ENCODE data around the gene TRIM34. TPM values are rescaled to one million over a fixed set of nuclear protein-coding genes. Genes with fewer than 3 reads are reported as not detected.

Gene TRIM34
- total RNA-seq, 1 donor from 2014 or later = 4.6 TPM

DNA sequence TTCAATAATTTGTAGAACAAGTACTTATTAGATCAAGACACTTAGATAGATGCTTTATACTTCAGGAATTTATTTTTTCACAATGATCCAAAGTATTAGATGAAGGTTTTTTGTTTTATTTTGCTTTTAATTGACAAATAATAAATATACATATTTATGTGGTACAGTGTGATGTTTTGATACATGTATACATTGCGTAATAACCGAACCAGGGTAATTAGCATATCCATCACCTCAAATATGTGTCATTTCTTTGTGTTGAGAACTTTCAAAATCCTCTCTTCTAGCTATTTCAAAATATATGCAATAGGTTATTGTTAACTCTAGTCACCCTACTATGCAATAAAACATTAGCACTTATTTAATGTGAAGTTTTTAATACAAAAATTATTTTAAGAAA is 38.7 kb downstream of the TRIM34 start:
- H3K36me3 Mint-ChIP-seq (ENCODE audit: unreplicated experiment) = peaks cover 49% of the 10 kb centered on the region
- TF ChIP-seq, protein P1, sequence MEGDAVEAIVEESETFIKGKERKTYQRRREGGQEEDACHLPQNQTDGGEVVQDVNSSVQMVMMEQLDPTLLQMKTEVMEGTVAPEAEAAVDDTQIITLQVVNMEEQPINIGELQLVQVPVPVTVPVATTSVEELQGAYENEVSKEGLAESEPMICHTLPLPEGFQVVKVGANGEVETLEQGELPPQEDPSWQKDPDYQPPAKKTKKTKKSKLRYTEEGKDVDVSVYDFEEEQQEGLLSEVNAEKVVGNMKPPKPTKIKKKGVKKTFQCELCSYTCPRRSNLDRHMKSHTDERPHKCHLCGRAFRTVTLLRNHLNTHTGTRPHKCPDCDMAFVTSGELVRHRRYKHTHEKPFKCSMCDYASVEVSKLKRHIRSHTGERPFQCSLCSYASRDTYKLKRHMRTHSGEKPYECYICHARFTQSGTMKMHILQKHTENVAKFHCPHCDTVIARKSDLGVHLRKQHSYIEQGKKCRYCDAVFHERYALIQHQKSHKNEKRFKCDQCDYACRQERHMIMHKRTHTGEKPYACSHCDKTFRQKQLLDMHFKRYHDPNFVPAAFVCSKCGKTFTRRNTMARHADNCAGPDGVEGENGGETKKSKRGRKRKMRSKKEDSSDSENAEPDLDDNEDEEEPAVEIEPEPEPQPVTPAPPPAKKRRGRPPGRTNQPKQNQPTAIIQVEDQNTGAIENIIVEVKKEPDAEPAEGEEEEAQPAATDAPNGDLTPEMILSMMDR (IDR thresholded peaks at IDR 0.05) = no peak
- H3K9me3 Mint-ChIP-seq (ENCODE audit: unreplicated experiment) = no peaks in the 10 kb centered on the region
- H3K4me3 Mint-ChIP-seq (ENCODE audit: unreplicated experiment) = no peak overlapping the region
- no peak overlapping the region for H3K27ac Mint-ChIP-seq (ENCODE audit: unreplicated experiment)
- no peaks in the 10 kb centered on the region for H3K27me3 Mint-ChIP-seq (ENCODE audit: unreplicated experiment)
- H3K4me1 Mint-ChIP-seq (ENCODE audit: unreplicated experiment) = peaks cover 10% of the 10 kb centered on the region
- no peak for DNase-seq (ENCODE audit: extremely low spot score, unreplicated experiment)

DNA sequence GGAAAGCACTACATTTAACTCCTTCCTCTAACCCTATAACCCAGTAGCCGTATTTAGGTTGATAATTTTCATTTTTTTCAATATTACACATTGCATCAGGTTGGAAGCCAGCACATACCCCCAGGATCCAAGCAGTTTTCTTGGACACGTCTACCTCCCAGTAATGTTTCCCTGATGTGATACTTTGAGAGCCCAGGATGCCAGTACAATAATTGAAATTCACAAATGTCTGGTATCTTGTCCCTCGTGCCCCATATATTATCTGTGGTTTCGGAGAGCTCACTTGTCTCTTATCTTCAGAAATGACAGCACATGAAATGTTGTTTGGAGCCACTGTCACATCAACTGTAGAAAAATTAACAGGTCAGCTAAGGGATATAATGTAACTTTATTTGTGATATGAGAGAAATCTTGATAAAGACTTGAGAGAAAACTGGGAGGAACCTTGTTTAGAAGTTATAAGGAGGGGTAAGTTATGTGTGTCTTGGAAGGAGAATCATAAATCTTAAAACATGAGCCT is 40.3 kb downstream of the TRIM34 start:
- Mint-ChIP-seq H3K27me3 (ENCODE audit: unreplicated experiment) (no peaks in the 10 kb centered on the region), H3K4me3 (ENCODE audit: unreplicated experiment) (no peak overlapping the region), H3K36me3 (ENCODE audit: unreplicated experiment) (peaks cover 57% of the 10 kb centered on the region), H3K9me3 (ENCODE audit: unreplicated experiment) (no peaks in the 10 kb centered on the region), H3K27ac (ENCODE audit: unreplicated experiment) (no peak overlapping the region), H3K4me1 (ENCODE audit: unreplicated experiment) (peaks cover 10% of the 10 kb centered on the region)
- TF ChIP-seq, protein P1 (IDR thresholded peaks at IDR 0.05) = no peak
- no peak for DNase-seq (ENCODE audit: extremely low spot score, unreplicated experiment)

DNA sequence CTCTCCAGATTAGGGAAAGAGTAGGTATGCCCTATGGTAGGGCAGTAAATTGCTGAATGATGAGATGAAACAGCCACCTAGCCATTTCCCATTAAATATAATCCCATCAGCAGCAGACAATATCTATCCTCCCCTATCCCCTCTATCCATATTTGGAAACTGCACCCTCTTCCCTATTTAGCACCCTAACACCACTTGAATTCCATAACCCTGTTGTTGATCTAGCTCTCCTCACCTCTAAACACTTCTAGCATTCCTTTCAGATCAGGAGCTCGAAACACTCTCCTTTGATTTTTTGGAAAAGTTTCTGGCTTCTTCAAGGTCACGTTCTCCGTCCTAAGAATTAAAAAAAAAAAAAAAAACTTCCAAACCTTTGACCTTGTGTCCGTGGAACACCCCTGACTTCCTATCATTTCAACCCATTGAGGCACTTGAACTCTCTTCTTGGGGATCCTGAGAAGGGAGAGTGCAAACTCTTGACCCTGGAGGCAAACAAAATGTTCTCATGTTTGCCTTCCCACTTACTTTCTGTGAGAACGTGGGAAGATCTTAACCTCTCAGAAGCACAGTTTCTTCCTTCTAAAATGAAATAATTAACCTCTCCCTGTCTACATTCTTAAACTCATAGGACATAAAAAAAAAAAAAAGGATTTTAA is 41.1 kb downstream of the TRIM34 start:
- peaks cover 10% of the 10 kb centered on the region for H3K4me1 Mint-ChIP-seq (ENCODE audit: unreplicated experiment)
- TF ChIP-seq, protein P1 (IDR thresholded peaks at IDR 0.05) = no peak
- H3K9me3 Mint-ChIP-seq (ENCODE audit: unreplicated experiment) = no peaks in the 10 kb centered on the region
- no peaks in the 10 kb centered on the region for H3K27me3 Mint-ChIP-seq (ENCODE audit: unreplicated experiment)
- H3K4me3 Mint-ChIP-seq (ENCODE audit: unreplicated experiment) = no peak overlapping the region
- no peak for DNase-seq (ENCODE audit: extremely low spot score, unreplicated experiment)
- peaks cover 64% of the 10 kb centered on the region for H3K36me3 Mint-ChIP-seq (ENCODE audit: unreplicated experiment)
- peak overlapping the region; percentile 13 for H3K27ac Mint-ChIP-seq (ENCODE audit: unreplicated experiment)

DNA sequence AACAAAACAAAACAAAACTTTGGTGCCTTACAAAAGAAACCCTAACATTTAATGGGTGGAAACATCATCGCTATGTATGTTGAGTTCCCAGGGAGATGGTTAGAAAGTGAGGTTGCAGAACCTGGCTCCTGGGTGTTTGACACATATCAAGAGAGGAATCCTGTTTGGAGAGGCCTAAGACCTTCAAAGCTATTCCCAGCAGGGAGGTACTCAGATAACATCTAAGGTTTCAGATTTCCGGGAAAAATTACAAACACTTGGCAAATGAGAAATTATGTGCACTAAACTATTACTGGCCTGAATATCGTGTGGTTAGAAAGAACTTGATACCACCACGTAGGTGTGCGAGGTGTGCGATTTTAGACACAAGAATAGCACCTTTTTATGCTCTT is 41.6 kb downstream of the TRIM34 start:
- Mint-ChIP-seq H3K9me3 (ENCODE audit: unreplicated experiment) (no peaks in the 10 kb centered on the region), H3K36me3 (ENCODE audit: unreplicated experiment) (peaks cover 69% of the 10 kb centered on the region), H3K4me1 (ENCODE audit: unreplicated experiment) (peaks cover 14% of the 10 kb centered on the region), H3K27me3 (ENCODE audit: unreplicated experiment) (no peaks in the 10 kb centered on the region), H3K27ac (ENCODE audit: unreplicated experiment) (peak overlapping the region; percentile 13), H3K4me3 (ENCODE audit: unreplicated experiment) (no peak overlapping the region)
- TF ChIP-seq, protein P1 (IDR thresholded peaks at IDR 0.05) = no peak
- no peak for DNase-seq (ENCODE audit: extremely low spot score, unreplicated experiment)

DNA sequence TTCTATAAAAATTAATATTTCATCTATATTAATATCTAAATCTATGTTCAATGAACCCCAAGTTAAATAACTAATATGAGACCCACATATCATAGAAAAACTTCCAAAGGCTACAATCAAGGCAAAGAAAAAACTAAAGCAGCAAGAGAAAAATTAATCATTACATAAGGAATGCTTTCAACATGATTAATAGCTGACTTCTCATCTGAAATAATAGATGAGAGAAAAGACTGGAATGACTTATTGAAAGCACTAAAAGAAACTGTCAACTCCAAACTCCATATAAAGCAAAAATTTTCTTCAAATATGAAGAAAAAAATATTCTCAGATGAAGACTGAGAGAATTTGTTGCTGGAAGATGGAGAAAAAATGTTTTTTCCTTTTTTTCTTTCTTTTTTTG is 47.0 kb downstream of the TRIM34 start:
- DNase-seq (ENCODE audit: extremely low spot score, unreplicated experiment) = no peak

More for the DNA sequence above, 47.0 kb downstream of the TRIM34 start:
- H3K4me3 Mint-ChIP-seq (ENCODE audit: unreplicated experiment) = no peak overlapping the region
- peaks cover 46% of the 10 kb centered on the region for H3K36me3 Mint-ChIP-seq (ENCODE audit: unreplicated experiment)
- peaks cover 9% of the 10 kb centered on the region for H3K4me1 Mint-ChIP-seq (ENCODE audit: unreplicated experiment)
- no peaks in the 10 kb centered on the region for H3K27me3 Mint-ChIP-seq (ENCODE audit: unreplicated experiment)
- H3K9me3 Mint-ChIP-seq (ENCODE audit: unreplicated experiment) = no peaks in the 10 kb centered on the region
- TF ChIP-seq, protein P1 (IDR thresholded peaks at IDR 0.05) = no peak
- H3K27ac Mint-ChIP-seq (ENCODE audit: unreplicated experiment) = no peak overlapping the region
